ENCODE data around the gene PNPLA2. TPM values are rescaled to one million over a fixed set of nuclear protein-coding genes. Genes with fewer than 3 reads are reported as not detected.
A peak's percentile ranks its signal among the peaks of the same experiment; 100 is the strongest.

The PNPLA2 gene
- total RNA-seq, 1 experiment from 2014 or later = 40.2 TPM

- no peaks in the 10 kb centered on the region; the same call in 1 of the 2 replicates for H3K36me3 ChIP-seq (ENCODE audit: low read depth, low read length)
- CTCF ChIA-PET = no interaction called here
- no peaks in the 10 kb centered on the region for H3K79me2 ChIP-seq (ENCODE audit: low read length)
- no peak within 1 kb of the TSS for H3K9ac ChIP-seq (ENCODE audit: low read length)
- no TSS peak for BruUV-seq (replicated peaks)
- no peak for DNase-seq
- H3K4me1 ChIP-seq (ENCODE audit: insufficient read depth, low read length) = 0 out of 2 replicates have a peak, but pooled peaks cover under 1% of the 10 kb centered on the region
- no peaks in the 10 kb centered on the region for H3K9me3 ChIP-seq (ENCODE audit: low read length)
- H3K9me2 ChIP-seq (replicated peaks; ENCODE audit: low read length) = no peaks in the 10 kb centered on the region
- no peak within 1 kb of the TSS for H2AFZ ChIP-seq (ENCODE audit: low read length)
- H4K20me1 ChIP-seq (ENCODE audit: low read length) = no peaks in the 10 kb centered on the region
- POLR2A ChIA-PET (ENCODE audit: unreplicated experiment) = no interaction called here
- ATAC-seq = peak; percentile 18
- no peak within 1 kb of the TSS for H3K4me3 ChIP-seq (ENCODE audit: low read length)
- H3F3A ChIP-seq (ENCODE audit: low read length, unreplicated experiment) = no peaks in the 10 kb centered on the region
- H3K27ac ChIP-seq (ENCODE audit: low read length) = no peak within 1 kb of the TSS
- TF ChIP-seq CTCF (conservative IDR thresholded peaks at IDR 0.05; ENCODE audit: low read depth, low read length) = no peak
- TF ChIP-seq EZH2phosphoT487 (IDR thresholded peaks at IDR 0.05; ENCODE audit: borderline replicate concordance, low read length) = no peak
- no peak for TF ChIP-seq EZH2 (IDR thresholded peaks at IDR 0.05; ENCODE audit: low read length, unreplicated experiment)
- H3K27me3 ChIP-seq (ENCODE audit: low read length) = no peaks in the 10 kb centered on the region
- H3K4me2 ChIP-seq (ENCODE audit: low read length) = no peak within 1 kb of the TSS
- intact Hi-C loops (cut with micrococcal nuclease) = no loop called here
Measured at GRCh38 chr11:789943-790342, 28.8 kb upstream of the PNPLA2 start, which contains the start of gene CEND1. Gene CEND1 (minus strand): TSS chr11:790090. CDS start chr11:788576, 1,514 bp downstream.

- DNase-seq (no peak), ATAC-seq (peak; percentile 31)
- CTCF ChIA-PET = interaction anchor here (0.6 kb wide), 1 partner anchor 1042 kb away, joined by 14 read pairs; no protein-coding TSS in a partner anchor
- H3K27me3 ChIP-seq (ENCODE audit: low read length) = no peaks in the 10 kb centered on the region
- H2AFZ ChIP-seq (ENCODE audit: low read length) = no peak overlapping the region
- no peaks in the 10 kb centered on the region; the same call in 1 of the 2 replicates for H3K36me3 ChIP-seq (ENCODE audit: low read depth, low read length)
- H3K4me3 ChIP-seq (ENCODE audit: low read length) = no peak overlapping the region
- TSS peak; percentile 31 for BruUV-seq (replicated peaks)
- POLR2A ChIA-PET (ENCODE audit: unreplicated experiment) = interaction anchor here (0.5 to 0.6 kb wide), 2 partner anchors 28 to 490 kb away, joined by 4 to 11 read pairs; no protein-coding TSS in a partner anchor
- no peak for TF ChIP-seq CTCF (conservative IDR thresholded peaks at IDR 0.05; ENCODE audit: low read depth, low read length)
- no peak for TF ChIP-seq EZH2phosphoT487 (IDR thresholded peaks at IDR 0.05; ENCODE audit: borderline replicate concordance, low read length)
- TF ChIP-seq EZH2 (IDR thresholded peaks at IDR 0.05; ENCODE audit: low read length, unreplicated experiment) = no peak
- no peak overlapping the region for H3K9ac ChIP-seq (ENCODE audit: low read length)
- H3K79me2 ChIP-seq (ENCODE audit: low read length) = peaks cover 9% of the 10 kb centered on the region
- 0 out of 2 replicates have a peak, but pooled peaks cover 10% of the 10 kb centered on the region for H3K4me1 ChIP-seq (ENCODE audit: insufficient read depth, low read length)
- no peak overlapping the region for H3K4me2 ChIP-seq (ENCODE audit: low read length)
- no peaks in the 10 kb centered on the region for H3K9me3 ChIP-seq (ENCODE audit: low read length)
- intact Hi-C loops (cut with micrococcal nuclease) = no loop called here
- no peaks in the 10 kb centered on the region for H4K20me1 ChIP-seq (ENCODE audit: low read length)
- no peaks in the 10 kb centered on the region for H3F3A ChIP-seq (ENCODE audit: low read length, unreplicated experiment)
- no peak overlapping the region for H3K27ac ChIP-seq (ENCODE audit: low read length)
- H3K9me2 ChIP-seq (replicated peaks; ENCODE audit: low read length) = no peaks in the 10 kb centered on the region
Measured at GRCh38 chr11:790721-791564, 27.8 kb upstream of the PNPLA2 start.

Data from PC-3 (cell line).